Measurements from ENCODE around the gene TMCO4. TPM values are rescaled to one million over a fixed set of nuclear protein-coding genes. Genes with fewer than 3 reads are reported as not detected.
A peak's percentile ranks its signal among the peaks of the same experiment; 100 is the strongest.

Gene TMCO4
- total and polyA plus RNA-seq, 10 of the 15 experiments (the other 5 are each of a cell fraction or from before 2014, with no cell fraction given): 2.4 to 20.8 (median 13.0) TPM

- TF ChIP-seq SP1 (IDR thresholded peaks at IDR 0.05; ENCODE audit: low read depth, low read length): no peak
- TF ChIP-seq TCF12 (IDR thresholded peaks at IDR 0.05; ENCODE audit: low read depth, low read length): 0 out of 2 replicates have a peak, but pooled peaks have one; percentile 14
- TF ChIP-seq NFYB (IDR thresholded peaks at IDR 0.05; ENCODE audit: insufficient read depth, low read depth, low read length): no peak
- no peak for TF ChIP-seq SPI1 (IDR thresholded peaks at IDR 0.05; ENCODE audit: borderline replicate concordance, insufficient read depth, low read depth, low read length)
- TF ChIP-seq HCFC1 (IDR thresholded peaks at IDR 0.05; ENCODE audit: low read length): no peak
- TF ChIP-seq NFXL1 (IDR thresholded peaks at IDR 0.05; ENCODE audit: borderline replicate concordance): no peak
- no peak for TF ChIP-seq MYB (IDR thresholded peaks at IDR 0.05; ENCODE audit: borderline replicate concordance, low read depth, low read length)
- TF ChIP-seq ZBED1 (IDR thresholded peaks at IDR 0.05; ENCODE audit: borderline replicate concordance): peak; percentile 60; the same call in 1 of the 2 replicates
- TF ChIP-seq RFX5 (IDR thresholded peaks at IDR 0.05; ENCODE audit: low read depth, low read length): no peak
- no peak; the same call in 1 of the 3 replicates for TF ChIP-seq POU2F2 (IDR thresholded peaks at IDR 0.05; ENCODE audit: borderline replicate concordance, low read depth, low read length)
- 0 out of 4 replicates have a peak, but pooled peaks of 1 of the 2 experiments have one; percentile 62 for TF ChIP-seq ETV6 (conservative IDR thresholded peaks at IDR 0.05 in 1 of 2, IDR thresholded peaks at IDR 0.05 in 1 of 2; ENCODE audit: borderline replicate concordance in 1 of 2, low read depth in 1 of 2)
- no peak for TF ChIP-seq ZBTB33 (IDR thresholded peaks at IDR 0.05)
- no peak for TF ChIP-seq EZH2 (IDR thresholded peaks at IDR 0.05; ENCODE audit: borderline replicate concordance, control insufficient read depth, low read depth, low read length)
- TF ChIP-seq HDAC6 (IDR thresholded peaks at IDR 0.05; ENCODE audit: unreplicated experiment): no peak
- TF ChIP-seq IRF5 (IDR thresholded peaks at IDR 0.05; ENCODE audit: borderline replicate concordance): no peak
- no peak for TF ChIP-seq E2F4 (IDR thresholded peaks at IDR 0.05; ENCODE audit: low read depth, low read length)
- no peak for TF ChIP-seq CUX1 (IDR thresholded peaks at IDR 0.05; ENCODE audit: insufficient replicate concordance, low read depth, low read length)
- TF ChIP-seq SMAD5 (IDR thresholded peaks at IDR 0.05; ENCODE audit: low read depth): no peak
- no peak for TF ChIP-seq HDGF (IDR thresholded peaks at IDR 0.05)
- TF ChIP-seq BACH1 (IDR thresholded peaks at IDR 0.05; ENCODE audit: borderline replicate concordance): no peak
Observed at GRCh38 chr1:19710825-19711611, 88.7 kb downstream of the TMCO4 start (continued).
